ENCODE measurements around the gene AKT3.

Gene AKT3

DNA sequence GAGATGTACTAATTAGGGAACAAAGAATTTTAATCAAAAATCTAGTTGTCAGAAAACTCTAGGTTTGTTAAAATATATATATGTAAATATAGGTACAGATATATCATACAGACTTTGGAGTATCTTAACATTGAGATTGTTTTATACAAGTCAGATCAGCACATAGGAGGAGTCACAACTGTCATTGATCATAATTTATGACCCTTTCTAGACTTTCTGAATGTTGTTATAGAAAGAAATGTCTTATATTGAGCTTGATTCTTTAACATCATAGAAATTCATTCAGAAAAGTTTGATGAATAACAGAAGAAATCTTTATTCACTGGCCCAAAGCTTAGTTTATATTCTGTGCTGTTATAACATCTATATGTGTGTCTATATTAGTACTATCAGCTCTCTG is 408.4 kb downstream of the AKT3 start:
- Histone ChIP-seq H3K36me3 (ENCODE audit: low read depth) (no peaks in the 10 kb centered on the region), H3K4me1 (ENCODE audit: insufficient read depth, poor library complexity, severe bottlenecking) (no peaks in the 10 kb centered on the region), H3K27ac (ENCODE audit: poor library complexity, severe bottlenecking) (no peak overlapping the region), H3K27me3 (ENCODE audit: insufficient read depth, poor library complexity, severe bottlenecking) (no peaks in the 10 kb centered on the region), H3K4me3 (ENCODE audit: severe bottlenecking) (no peak overlapping the region), H3K9me3 (ENCODE audit: severe bottlenecking) (no peaks in the 10 kb centered on the region)
- DNase-seq (ENCODE audit: low spot score): no peak
- ATAC-seq (ENCODE audit: low read depth): no peak
- TF ChIP-seq, protein P1, sequence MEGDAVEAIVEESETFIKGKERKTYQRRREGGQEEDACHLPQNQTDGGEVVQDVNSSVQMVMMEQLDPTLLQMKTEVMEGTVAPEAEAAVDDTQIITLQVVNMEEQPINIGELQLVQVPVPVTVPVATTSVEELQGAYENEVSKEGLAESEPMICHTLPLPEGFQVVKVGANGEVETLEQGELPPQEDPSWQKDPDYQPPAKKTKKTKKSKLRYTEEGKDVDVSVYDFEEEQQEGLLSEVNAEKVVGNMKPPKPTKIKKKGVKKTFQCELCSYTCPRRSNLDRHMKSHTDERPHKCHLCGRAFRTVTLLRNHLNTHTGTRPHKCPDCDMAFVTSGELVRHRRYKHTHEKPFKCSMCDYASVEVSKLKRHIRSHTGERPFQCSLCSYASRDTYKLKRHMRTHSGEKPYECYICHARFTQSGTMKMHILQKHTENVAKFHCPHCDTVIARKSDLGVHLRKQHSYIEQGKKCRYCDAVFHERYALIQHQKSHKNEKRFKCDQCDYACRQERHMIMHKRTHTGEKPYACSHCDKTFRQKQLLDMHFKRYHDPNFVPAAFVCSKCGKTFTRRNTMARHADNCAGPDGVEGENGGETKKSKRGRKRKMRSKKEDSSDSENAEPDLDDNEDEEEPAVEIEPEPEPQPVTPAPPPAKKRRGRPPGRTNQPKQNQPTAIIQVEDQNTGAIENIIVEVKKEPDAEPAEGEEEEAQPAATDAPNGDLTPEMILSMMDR (IDR thresholded peaks at IDR 0.05; ENCODE audit: poor library complexity, severe bottlenecking): no peak

DNA sequence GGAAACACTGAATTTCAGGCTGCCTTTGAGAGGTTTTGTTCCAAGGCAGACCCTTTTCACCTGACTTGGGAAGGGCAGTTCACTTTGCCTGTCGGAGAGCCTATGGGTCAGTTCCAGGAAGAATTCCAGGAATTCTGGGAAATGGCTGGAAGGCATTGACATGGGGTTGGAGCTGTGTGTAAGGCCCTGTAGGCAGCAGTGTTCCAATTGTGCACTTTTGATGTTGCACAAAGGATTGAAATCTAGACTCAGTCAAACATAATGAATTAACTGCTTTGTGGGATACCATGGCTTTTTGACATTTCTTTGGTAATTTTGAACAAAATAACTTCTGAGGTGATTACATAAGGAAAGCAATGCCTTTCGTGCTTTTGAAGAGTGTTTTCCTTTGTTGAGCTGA is 409.6 kb downstream of the AKT3 start:
- ATAC-seq (ENCODE audit: low read depth): no peak
- Histone ChIP-seq H3K27ac (ENCODE audit: poor library complexity, severe bottlenecking) (no peak overlapping the region), H3K36me3 (ENCODE audit: low read depth) (no peaks in the 10 kb centered on the region), H3K4me1 (ENCODE audit: insufficient read depth, poor library complexity, severe bottlenecking) (no peaks in the 10 kb centered on the region), H3K4me3 (ENCODE audit: severe bottlenecking) (no peak overlapping the region), H3K9me3 (ENCODE audit: severe bottlenecking) (no peaks in the 10 kb centered on the region), H3K27me3 (ENCODE audit: insufficient read depth, poor library complexity, severe bottlenecking) (no peaks in the 10 kb centered on the region)
- TF ChIP-seq, protein P1 (IDR thresholded peaks at IDR 0.05; ENCODE audit: poor library complexity, severe bottlenecking): no peak
- no peak for DNase-seq (ENCODE audit: low spot score)

DNA sequence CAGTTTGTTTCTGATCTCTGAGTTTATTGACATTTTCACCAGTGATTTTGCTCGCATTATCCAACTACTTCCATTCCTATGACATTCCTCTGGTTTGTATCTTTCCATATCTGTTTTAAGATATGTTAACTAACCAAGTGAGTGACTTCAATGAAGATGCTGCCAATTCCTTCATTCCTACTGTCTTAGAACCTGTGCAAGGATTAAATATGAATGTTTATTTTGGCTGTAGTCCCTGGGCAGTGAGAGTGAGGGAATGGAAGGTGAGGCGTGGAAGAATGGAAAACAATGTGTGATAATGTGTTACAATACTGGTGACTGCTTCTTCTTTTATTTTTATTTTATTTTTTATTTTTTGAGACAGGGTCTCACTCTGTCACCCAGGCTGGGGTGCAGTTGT is 411.2 kb downstream of the AKT3 start:
- Histone ChIP-seq H3K36me3 (ENCODE audit: low read depth) (no peaks in the 10 kb centered on the region), H3K27me3 (ENCODE audit: insufficient read depth, poor library complexity, severe bottlenecking) (no peaks in the 10 kb centered on the region), H3K27ac (ENCODE audit: poor library complexity, severe bottlenecking) (no peak overlapping the region), H3K4me1 (ENCODE audit: insufficient read depth, poor library complexity, severe bottlenecking) (no peaks in the 10 kb centered on the region), H3K9me3 (ENCODE audit: severe bottlenecking) (no peaks in the 10 kb centered on the region), H3K4me3 (ENCODE audit: severe bottlenecking) (no peak overlapping the region)
- DNase-seq (ENCODE audit: low spot score) (no peak), ATAC-seq (ENCODE audit: low read depth) (no peak)
- TF ChIP-seq, protein P1 (IDR thresholded peaks at IDR 0.05; ENCODE audit: poor library complexity, severe bottlenecking): no peak
